ENCODE data around the gene ALKBH3. TPM values are rescaled to one million over a fixed set of nuclear protein-coding genes. Genes with fewer than 3 reads are reported as not detected.

ALKBH3 gene
- total and polyA plus RNA-seq, 10 of the 15 experiments (the other 5 are each of a cell fraction or from before 2014, with no cell fraction given): 22.1 to 50.8 (median 38.5) TPM

DNA sequence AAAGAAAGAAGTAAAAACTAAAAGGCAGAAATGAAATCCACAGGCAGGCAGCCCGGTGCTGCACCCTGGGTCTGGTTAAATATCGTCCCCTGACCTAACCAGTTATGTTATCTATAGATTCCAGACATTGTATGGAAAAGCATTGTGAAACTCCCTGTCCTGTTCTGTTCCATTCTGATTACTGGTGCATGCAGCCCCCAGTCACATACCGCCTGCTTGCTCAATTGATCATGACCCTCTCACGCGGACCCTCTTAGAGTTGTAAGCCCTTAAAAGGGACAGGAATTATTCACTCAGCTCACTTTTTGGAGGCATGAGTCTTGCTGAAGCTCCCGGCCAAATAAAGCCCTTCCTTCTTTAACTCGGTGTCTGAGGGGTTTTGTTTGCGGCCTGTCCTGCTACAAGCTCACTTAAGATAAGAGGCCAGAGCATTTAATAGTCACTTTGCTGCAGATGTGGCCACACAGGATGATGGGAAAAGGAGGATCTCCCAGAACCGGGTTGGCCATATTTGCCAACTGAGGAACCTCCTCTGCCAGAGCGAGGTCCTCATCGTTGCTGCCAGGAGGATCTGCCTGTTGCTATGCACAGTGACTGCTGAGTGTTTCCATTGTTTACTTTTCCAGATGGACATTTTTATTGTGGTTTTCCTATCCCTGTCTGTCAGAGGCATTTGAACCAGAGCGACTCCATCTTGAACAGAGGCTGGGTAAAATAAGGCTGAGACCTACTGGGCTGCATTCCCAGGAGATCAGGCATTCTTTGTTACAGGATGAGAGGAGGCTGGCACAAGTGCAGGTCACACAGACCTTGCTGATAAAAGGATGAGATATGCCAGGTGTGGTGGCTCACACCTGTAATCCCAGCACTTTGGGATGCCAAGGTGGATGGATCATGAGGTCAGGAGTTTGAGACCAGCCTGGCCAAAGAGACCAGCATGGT, 72.0 kb downstream of the ALKBH3 start:
- RAD21 ChIA-PET (ENCODE audit: unreplicated experiment): no interaction called here
- POLR2A ChIA-PET: no interaction called here
- TF ChIP-seq YY1 (IDR thresholded peaks at IDR 0.05; ENCODE audit: low read depth, low read length): no peak
- TF ChIP-seq, protein P1, sequence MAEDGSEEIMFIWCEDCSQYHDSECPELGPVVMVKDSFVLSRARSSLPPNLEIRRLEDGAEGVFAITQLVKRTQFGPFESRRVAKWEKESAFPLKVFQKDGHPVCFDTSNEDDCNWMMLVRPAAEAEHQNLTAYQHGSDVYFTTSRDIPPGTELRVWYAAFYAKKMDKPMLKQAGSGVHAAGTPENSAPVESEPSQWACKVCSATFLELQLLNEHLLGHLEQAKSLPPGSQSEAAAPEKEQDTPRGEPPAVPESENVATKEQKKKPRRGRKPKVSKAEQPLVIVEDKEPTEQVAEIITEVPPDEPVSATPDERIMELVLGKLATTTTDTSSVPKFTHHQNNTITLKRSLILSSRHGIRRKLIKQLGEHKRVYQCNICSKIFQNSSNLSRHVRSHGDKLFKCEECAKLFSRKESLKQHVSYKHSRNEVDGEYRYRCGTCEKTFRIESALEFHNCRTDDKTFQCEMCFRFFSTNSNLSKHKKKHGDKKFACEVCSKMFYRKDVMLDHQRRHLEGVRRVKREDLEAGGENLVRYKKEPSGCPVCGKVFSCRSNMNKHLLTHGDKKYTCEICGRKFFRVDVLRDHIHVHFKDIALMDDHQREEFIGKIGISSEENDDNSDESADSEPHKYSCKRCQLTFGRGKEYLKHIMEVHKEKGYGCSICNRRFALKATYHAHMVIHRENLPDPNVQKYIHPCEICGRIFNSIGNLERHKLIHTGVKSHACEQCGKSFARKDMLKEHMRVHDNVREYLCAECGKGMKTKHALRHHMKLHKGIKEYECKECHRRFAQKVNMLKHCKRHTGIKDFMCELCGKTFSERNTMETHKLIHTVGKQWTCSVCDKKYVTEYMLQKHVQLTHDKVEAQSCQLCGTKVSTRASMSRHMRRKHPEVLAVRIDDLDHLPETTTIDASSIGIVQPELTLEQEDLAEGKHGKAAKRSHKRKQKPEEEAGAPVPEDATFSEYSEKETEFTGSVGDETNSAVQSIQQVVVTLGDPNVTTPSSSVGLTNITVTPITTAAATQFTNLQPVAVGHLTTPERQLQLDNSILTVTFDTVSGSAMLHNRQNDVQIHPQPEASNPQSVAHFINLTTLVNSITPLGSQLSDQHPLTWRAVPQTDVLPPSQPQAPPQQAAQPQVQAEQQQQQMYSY (CRISPR knock-in tag; IDR thresholded peaks at IDR 0.05): no peak
- no peak for TF ChIP-seq ASH2L (IDR thresholded peaks at IDR 0.05; ENCODE audit: borderline replicate concordance, low read depth)
- no peak for TF ChIP-seq PBX3 (IDR thresholded peaks at IDR 0.05; ENCODE audit: insufficient replicate concordance, low read depth, low read length)
- no peak for TF ChIP-seq SREBF2 (IDR thresholded peaks at IDR 0.05; ENCODE audit: low read length)
- no peak for TF ChIP-seq NR2F1 (conservative IDR thresholded peaks at IDR 0.05)
- TF ChIP-seq TAF1 (IDR thresholded peaks at IDR 0.05; ENCODE audit: borderline replicate concordance, low read depth, low read length): no peak
- Histone ChIP-seq H3K79me2 (ENCODE audit: control insufficient read depth, insufficient read depth, low read length) (no peaks in the 10 kb centered on the region), H3K36me3 (ENCODE audit: control insufficient read depth in 2 of 2, insufficient read depth in 2 of 2, low read length in 1 of 2) (no peaks in the 10 kb centered on the region), H3K27ac (ENCODE audit: control insufficient read depth, insufficient read depth) (no peak overlapping the region), H3K9me3 (replicated peaks; ENCODE audit: control insufficient read depth, insufficient read depth, low read length) (no peaks in the 10 kb centered on the region), H3K4me3 (no peak overlapping the region), H2AFZ (ENCODE audit: control insufficient read depth, low read depth, low read length) (no peak overlapping the region), H3K4me2 (ENCODE audit: control insufficient read depth, insufficient read depth) (no peak overlapping the region), H3K9ac (ENCODE audit: control insufficient read depth, insufficient read depth, low read length) (no peak overlapping the region), H4K20me1 (ENCODE audit: control insufficient read depth, insufficient read depth) (no peaks in the 10 kb centered on the region), H3K27me3 (replicated peaks in 1 of 2; ENCODE audit: control insufficient read depth in 2 of 2, insufficient read depth in 2 of 2, low read length in 1 of 2) (no peaks in the 10 kb centered on the region; a peak in 3 of 4 replicates), H3K4me1 (ENCODE audit: control insufficient read depth, insufficient read depth, low read length) (no peaks in the 10 kb centered on the region)
- ATAC-seq (no peak), FAIRE-seq (no peak), DNase-seq (ENCODE audit: low read depth, low spot score) (no peak)
- intact Hi-C loops (cut with micrococcal nuclease; ENCODE audit: unreplicated experiment) (no loop called here), in situ Hi-C loops (cut with MboI) (no loop called here)
- 46% methylated on average over 12 of the region's 12 CpGs for WGBS (ENCODE audit: insufficient coverage, insufficient replicate concordance, low lambda C conversion rate, missing lambda C conversion rate)
- SMC1A ChIA-PET (ENCODE audit: uncharacterized antibody, unreplicated experiment): no interaction called here
- CTCF ChIA-PET: no interaction called here
- BruUV-seq (replicated peaks): no TSS peak

Measured in GM12878 (cell line).